ENCODE data around the gene UGT1A10. TPM values are rescaled to one million over a fixed set of nuclear protein-coding genes. Genes with fewer than 3 reads are reported as not detected.

UGT1A10 gene
- total RNA-seq, 1 donor from 2014 or later, result not detected

- DNase-seq (ENCODE audit: extremely low spot score, unreplicated experiment), result no peak
- no peak overlapping the region for H3K27ac Mint-ChIP-seq
- H3K36me3 Mint-ChIP-seq, result no peaks in the 10 kb centered on the region
- peaks cover 13% of the 10 kb centered on the region for H3K27me3 Mint-ChIP-seq
- no peak overlapping the region for H3K4me3 Mint-ChIP-seq
- no peaks in the 10 kb centered on the region for H3K4me1 Mint-ChIP-seq (ENCODE audit: unreplicated experiment)
- no peaks in the 10 kb centered on the region for H3K9me3 Mint-ChIP-seq
- TF ChIP-seq CTCF (conservative IDR thresholded peaks at IDR 0.05), result no peak
These were observed 37.6 kb downstream of the UGT1A10 start for GRCh38 chr2:233673896-233674295.

GRCh38 chr2:233674314-233674713 is 38.1 kb downstream of the UGT1A10 start:
- H3K9me3 Mint-ChIP-seq, result no peaks in the 10 kb centered on the region
- TF ChIP-seq CTCF (conservative IDR thresholded peaks at IDR 0.05), result no peak
- H3K27ac Mint-ChIP-seq, result no peak overlapping the region

GRCh38 chr2:233674995-233675394 is 38.7 kb downstream of the UGT1A10 start:
- Mint-ChIP-seq H3K4me1 (ENCODE audit: unreplicated experiment) (no peaks in the 10 kb centered on the region), H3K27me3 (peaks cover 17% of the 10 kb centered on the region), H3K36me3 (no peaks in the 10 kb centered on the region), H3K4me3 (no peak overlapping the region), H3K27ac (no peak overlapping the region), H3K9me3 (no peaks in the 10 kb centered on the region)
- no peak for DNase-seq (ENCODE audit: extremely low spot score, unreplicated experiment)
- TF ChIP-seq CTCF (conservative IDR thresholded peaks at IDR 0.05), result peak; percentile 36

More at GRCh38 chr2:233674314-233674713, 38.1 kb downstream of the UGT1A10 start:
- Mint-ChIP-seq H3K27me3 (peaks cover 13% of the 10 kb centered on the region), H3K4me3 (no peak overlapping the region), H3K36me3 (no peaks in the 10 kb centered on the region), H3K4me1 (ENCODE audit: unreplicated experiment) (no peaks in the 10 kb centered on the region)
- no peak for DNase-seq (ENCODE audit: extremely low spot score, unreplicated experiment)

- Mint-ChIP-seq H3K27ac (no peak overlapping the region), H3K9me3 (no peaks in the 10 kb centered on the region), H3K4me1 (ENCODE audit: unreplicated experiment) (no peaks in the 10 kb centered on the region), H3K4me3 (no peak overlapping the region), H3K27me3 (peaks cover 18% of the 10 kb centered on the region), H3K36me3 (no peaks in the 10 kb centered on the region)
- no peak for DNase-seq (ENCODE audit: extremely low spot score, unreplicated experiment)
- TF ChIP-seq CTCF (conservative IDR thresholded peaks at IDR 0.05), result no peak
These were observed 39.8 kb downstream of the UGT1A10 start for GRCh38 chr2:233676046-233676445.

GRCh38 chr2:233679196-233679595 is 42.9 kb downstream of the UGT1A10 start:
- DNase-seq (ENCODE audit: extremely low spot score, unreplicated experiment), result no peak
- H3K27me3 Mint-ChIP-seq, result peaks cover 15% of the 10 kb centered on the region

More at GRCh38 chr2:233679196-233679595, 42.9 kb downstream of the UGT1A10 start:
- no peak for TF ChIP-seq CTCF (conservative IDR thresholded peaks at IDR 0.05)
- Mint-ChIP-seq H3K36me3 (no peaks in the 10 kb centered on the region), H3K4me3 (no peak overlapping the region), H3K9me3 (no peaks in the 10 kb centered on the region), H3K27ac (no peak overlapping the region), H3K4me1 (ENCODE audit: unreplicated experiment) (no peaks in the 10 kb centered on the region)
